HL-60 (cell line): ENCODE data around the gene LIPC.

Source experiments
- DNase-seq, 2 experiments: peaks; one replicate each; pipeline ENCODE4 v3.0.0-alpha.2; 2010 to 2020; ENCODE audit warnings: low read depth in 1 of 2, low spot score in 1 of 2
- H3K27ac ChIP-seq: fragments of 250-450 bp; sonication (Bioruptor Pico); replicated peaks from 2 replicates; pipeline ENCODE4 v1.5.1; 2020; ENCODE audit warnings: mild to moderate bottlenecking, moderate library complexity
- H3K27me3 ChIP-seq: fragments of 250-450 bp; sonication (Bioruptor Pico); 2 replicates; pipeline ENCODE4 v1.5.1; 2021; ENCODE audit warnings: mild to moderate bottlenecking, moderate library complexity; ENCODE audit not compliant: insufficient read depth, poor library complexity, severe bottlenecking
- H3K4me3 ChIP-seq: replicated peaks from 2 replicates; pipeline ENCODE4 v1.5.1; 2011; ENCODE audit warnings: mild to moderate bottlenecking, control low read depth, low read length; ENCODE audit not compliant: insufficient read depth
- GABPA ChIP-seq: IDR thresholded peaks from 2 replicates; pipeline ENCODE4 v1.6.1; 2012; ENCODE audit warnings: low read depth
- POLR2AphosphoS5 ChIP-seq: IDR thresholded peaks from 2 replicates; pipeline ENCODE4 v1.6.1; 2012; ENCODE audit warnings: low read depth
- REST ChIP-seq: IDR thresholded peaks from 2 replicates; pipeline ENCODE4 v1.6.1; 2012; ENCODE audit warnings: low read depth; ENCODE audit not compliant: insufficient replicate concordance
- SPI1 ChIP-seq: IDR thresholded peaks from 2 replicates; pipeline ENCODE4 v1.6.1; 2012; ENCODE audit warnings: low read depth, mild to moderate bottlenecking, borderline replicate concordance
- TF ChIP-seq, protein P1 (sequence below): IDR thresholded peaks from one replicate; pipeline ENCODE4 v1.5.1; 2011; ENCODE audit warnings: low read length, control low read depth, inconsistent platforms; ENCODE audit not compliant: insufficient read depth

The LIPC gene

DNA sequence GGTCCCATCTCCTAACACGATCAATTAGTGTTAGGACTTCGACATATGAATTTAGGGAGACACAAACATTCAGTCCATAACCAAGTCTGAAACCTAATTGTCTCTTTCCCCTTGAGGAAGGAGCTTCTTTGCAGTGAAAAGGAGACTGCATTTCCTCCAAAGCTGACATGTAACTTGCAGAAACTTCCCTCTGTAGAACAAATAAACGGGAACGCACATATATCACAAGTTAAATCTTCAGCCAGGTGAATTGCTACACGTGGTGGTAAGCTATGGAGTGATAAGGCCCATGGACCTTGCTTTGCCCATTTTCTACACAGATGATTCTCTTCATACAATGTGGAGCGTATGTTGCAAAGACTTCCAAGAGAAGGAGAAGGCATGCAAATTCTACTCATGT is 47.1 kb upstream of the LIPC start:
- Histone ChIP-seq H3K27me3 (no peaks in the 10 kb centered on the region), H3K4me3 (no peak overlapping the region), H3K27ac (no peak overlapping the region)
- TF ChIP-seq SPI1 (no peak), GABPA (no peak), POLR2AphosphoS5 (no peak), REST (no peak)
- TF ChIP-seq, protein P1, sequence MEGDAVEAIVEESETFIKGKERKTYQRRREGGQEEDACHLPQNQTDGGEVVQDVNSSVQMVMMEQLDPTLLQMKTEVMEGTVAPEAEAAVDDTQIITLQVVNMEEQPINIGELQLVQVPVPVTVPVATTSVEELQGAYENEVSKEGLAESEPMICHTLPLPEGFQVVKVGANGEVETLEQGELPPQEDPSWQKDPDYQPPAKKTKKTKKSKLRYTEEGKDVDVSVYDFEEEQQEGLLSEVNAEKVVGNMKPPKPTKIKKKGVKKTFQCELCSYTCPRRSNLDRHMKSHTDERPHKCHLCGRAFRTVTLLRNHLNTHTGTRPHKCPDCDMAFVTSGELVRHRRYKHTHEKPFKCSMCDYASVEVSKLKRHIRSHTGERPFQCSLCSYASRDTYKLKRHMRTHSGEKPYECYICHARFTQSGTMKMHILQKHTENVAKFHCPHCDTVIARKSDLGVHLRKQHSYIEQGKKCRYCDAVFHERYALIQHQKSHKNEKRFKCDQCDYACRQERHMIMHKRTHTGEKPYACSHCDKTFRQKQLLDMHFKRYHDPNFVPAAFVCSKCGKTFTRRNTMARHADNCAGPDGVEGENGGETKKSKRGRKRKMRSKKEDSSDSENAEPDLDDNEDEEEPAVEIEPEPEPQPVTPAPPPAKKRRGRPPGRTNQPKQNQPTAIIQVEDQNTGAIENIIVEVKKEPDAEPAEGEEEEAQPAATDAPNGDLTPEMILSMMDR, result no peak
- no peak for DNase-seq

DNA sequence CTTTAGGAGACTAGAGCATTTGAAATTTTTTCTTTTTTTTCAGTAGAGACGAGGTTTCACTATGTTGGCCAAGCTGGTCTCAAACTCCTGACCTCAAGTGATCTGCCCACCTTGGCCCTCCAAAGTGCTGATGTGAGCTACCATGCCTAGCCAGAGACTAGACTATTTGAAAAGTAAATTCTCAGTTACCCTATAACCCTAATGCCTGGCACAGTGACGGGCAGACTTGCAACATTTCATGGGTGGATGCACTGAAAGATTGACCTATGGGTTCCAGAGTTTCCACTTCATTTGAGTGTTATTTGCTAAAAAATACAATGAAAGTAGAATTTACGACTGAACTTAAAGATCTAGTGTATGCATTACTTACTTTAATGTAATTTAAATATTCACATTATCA is 45.7 kb upstream of the LIPC start:
- TF ChIP-seq SPI1, result no peak
- no peak for TF ChIP-seq GABPA
- TF ChIP-seq, protein P1, result no peak
- no peak for TF ChIP-seq REST
- TF ChIP-seq POLR2AphosphoS5, result no peak
- no peak overlapping the region for H3K27ac ChIP-seq
- DNase-seq, result no peak
- no peak overlapping the region for H3K4me3 ChIP-seq
- H3K27me3 ChIP-seq, result no peaks in the 10 kb centered on the region

DNA sequence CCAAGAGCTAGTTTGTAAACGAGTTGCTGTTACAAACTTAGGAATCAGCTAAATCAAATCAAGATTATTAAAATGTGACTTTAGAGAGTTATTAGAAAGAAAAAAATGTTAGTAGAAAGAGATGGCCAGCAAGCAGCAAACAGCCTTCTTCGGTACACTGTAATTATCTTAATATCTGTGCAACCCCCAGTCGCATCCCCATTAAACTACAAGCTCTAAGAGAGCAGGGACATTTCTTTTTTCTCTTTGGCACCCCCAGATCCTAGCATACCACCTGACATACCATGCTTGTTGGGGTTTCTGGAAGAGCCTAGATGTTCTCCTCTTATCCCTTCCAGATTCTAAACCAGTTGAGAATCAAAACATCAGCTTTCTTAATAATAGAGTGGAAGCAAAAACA is 45.1 kb upstream of the LIPC start:
- no peaks in the 10 kb centered on the region for H3K27me3 ChIP-seq
- TF ChIP-seq REST (no peak), POLR2AphosphoS5 (no peak), SPI1 (no peak), GABPA (no peak)
- TF ChIP-seq, protein P1, result no peak
- no peak overlapping the region for H3K27ac ChIP-seq
- no peak overlapping the region for H3K4me3 ChIP-seq
- no peak for DNase-seq
